MCF 10A (cell line): Measurements from ENCODE around the gene FAF2. TPM values are rescaled to one million over a fixed set of nuclear protein-coding genes. Genes with fewer than 3 reads are reported as not detected.
"Not testable (repeated sequence)": the region's sequence is repeated elsewhere in the genome, so short reads cannot be mapped to it uniquely, and the experiment has no call there.

Source experiments
- BruUV-seq: library from RNA; stranded (reverse); fragments of 400-500 nt; replicated peaks from 2 replicates; lab custom pipeline; 2021; lab: Mats Ljungman, UMichigan
- CTCF ChIA-PET: fragments of 300-600 bp; sonication (Branson Sonifier 250); formaldehyde crosslinking; extraction: SDS; loops from one replicate; lab custom pipeline; 2021; ENCODE audit warnings: antibody characterized with exemption, inconsistent platforms; lab: Yijun Ruan, JAX
- POLR2A ChIA-PET: fragments of 300-600, 350-650 bp; sonication (Branson Sonifier 250); formaldehyde crosslinking; extraction: SDS; loops from one replicate; lab custom pipeline; 2020; ENCODE audit warnings: antibody characterized with exemption, inconsistent platforms; lab: Yijun Ruan, JAX
- DNase-seq: peaks from one replicate; pipeline ENCODE4 v3.0.0-alpha.2; 2018; ENCODE audit not compliant: unreplicated experiment
- H3K27ac Mint-ChIP-seq: one replicate; pipeline ENCODE4 v1.8.0; 2022; ENCODE audit warnings: mild to moderate bottlenecking, low read depth, mixed read lengths; ENCODE audit not compliant: unreplicated experiment
- H3K27me3 Mint-ChIP-seq: one replicate; pipeline ENCODE4 v1.8.0; 2022; ENCODE audit warnings: mixed read lengths; ENCODE audit not compliant: insufficient read depth, unreplicated experiment
- H3K36me3 Mint-ChIP-seq: one replicate; pipeline ENCODE4 v1.8.0; 2022; ENCODE audit warnings: mild to moderate bottlenecking, moderate library complexity, mixed read lengths; ENCODE audit not compliant: insufficient read depth, unreplicated experiment
- H3K4me1 Mint-ChIP-seq: one replicate; pipeline ENCODE4 v1.8.0; 2022; ENCODE audit warnings: mixed read lengths; ENCODE audit not compliant: insufficient read depth, unreplicated experiment
- H3K4me3 Mint-ChIP-seq: one replicate; pipeline ENCODE4 v1.8.0; 2022; ENCODE audit warnings: mild to moderate bottlenecking, moderate library complexity, mixed read lengths; ENCODE audit not compliant: unreplicated experiment
- H3K9me3 Mint-ChIP-seq: one replicate; pipeline ENCODE4 v1.8.0; 2022; ENCODE audit warnings: mixed read lengths; ENCODE audit not compliant: unreplicated experiment
- intact Hi-C: fragments of 100-400 bp; cut with micrococcal nuclease; formaldehyde crosslinking; loops from 2 replicates; pipeline ENCODE4 v1.14.1; 2022
- total RNA-seq: library from RNA; stranded (reverse); gene quantifications from 2 replicates; pipeline ENCODE4 v1.2.3, GENCODE V29; 2022
- TF ChIP-seq, protein P1 (sequence below): fragments of 200-600 bp; IDR thresholded peaks from one replicate; pipeline ENCODE4 v1.8.0; 2022; ENCODE audit warnings: antibody characterized with exemption, mild to moderate bottlenecking; ENCODE audit not compliant: unreplicated experiment

The FAF2 gene
- total RNA-seq, 1 experiment from 2014 or later: 78.3 TPM

DNA sequence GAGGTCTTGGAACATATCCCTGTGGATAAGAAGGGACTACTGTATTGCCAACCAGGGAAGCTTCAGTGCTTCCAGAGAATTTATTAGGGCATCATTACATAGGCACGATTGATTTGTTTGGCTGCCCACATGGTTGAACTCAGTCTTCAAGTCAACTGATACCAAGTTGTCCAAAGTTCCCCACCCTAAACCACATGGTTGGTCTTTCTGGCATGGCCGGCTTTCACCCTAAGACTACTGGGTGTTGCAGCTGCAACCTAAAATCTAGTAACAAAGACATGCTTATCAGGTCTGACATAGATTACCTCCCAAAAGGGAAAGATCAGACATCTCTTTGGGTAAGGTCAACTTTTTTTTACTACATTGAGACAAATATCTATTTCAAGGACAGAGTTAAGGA is 37.0 kb downstream of the FAF2 start:
- ChIA-PET CTCF (interaction anchor here (1.1 kb wide), 2 partner anchors 11 to 37 kb away, joined by 3 to 6 read pairs; partner anchors contain the start of gene FAF2), POLR2A (interaction anchor here (0.6 to 1.1 kb wide), 3 partner anchors 16 to 436 kb away, joined by 3 to 4 read pairs (median 3); no protein-coding TSS in a partner anchor)
- no peaks in the 10 kb centered on the region for H3K9me3 Mint-ChIP-seq
- H3K36me3 Mint-ChIP-seq: peaks cover 89% of the 10 kb centered on the region
- DNase-seq: no peak
- BruUV-seq: no TSS peak
- H3K4me3 Mint-ChIP-seq: no peak overlapping the region
- intact Hi-C loops: no loop called here
- TF ChIP-seq, protein P1, sequence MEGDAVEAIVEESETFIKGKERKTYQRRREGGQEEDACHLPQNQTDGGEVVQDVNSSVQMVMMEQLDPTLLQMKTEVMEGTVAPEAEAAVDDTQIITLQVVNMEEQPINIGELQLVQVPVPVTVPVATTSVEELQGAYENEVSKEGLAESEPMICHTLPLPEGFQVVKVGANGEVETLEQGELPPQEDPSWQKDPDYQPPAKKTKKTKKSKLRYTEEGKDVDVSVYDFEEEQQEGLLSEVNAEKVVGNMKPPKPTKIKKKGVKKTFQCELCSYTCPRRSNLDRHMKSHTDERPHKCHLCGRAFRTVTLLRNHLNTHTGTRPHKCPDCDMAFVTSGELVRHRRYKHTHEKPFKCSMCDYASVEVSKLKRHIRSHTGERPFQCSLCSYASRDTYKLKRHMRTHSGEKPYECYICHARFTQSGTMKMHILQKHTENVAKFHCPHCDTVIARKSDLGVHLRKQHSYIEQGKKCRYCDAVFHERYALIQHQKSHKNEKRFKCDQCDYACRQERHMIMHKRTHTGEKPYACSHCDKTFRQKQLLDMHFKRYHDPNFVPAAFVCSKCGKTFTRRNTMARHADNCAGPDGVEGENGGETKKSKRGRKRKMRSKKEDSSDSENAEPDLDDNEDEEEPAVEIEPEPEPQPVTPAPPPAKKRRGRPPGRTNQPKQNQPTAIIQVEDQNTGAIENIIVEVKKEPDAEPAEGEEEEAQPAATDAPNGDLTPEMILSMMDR: no peak
- peaks cover 8% of the 10 kb centered on the region for H3K4me1 Mint-ChIP-seq
- no peak overlapping the region for H3K27ac Mint-ChIP-seq
- H3K27me3 Mint-ChIP-seq: no peaks in the 10 kb centered on the region

DNA sequence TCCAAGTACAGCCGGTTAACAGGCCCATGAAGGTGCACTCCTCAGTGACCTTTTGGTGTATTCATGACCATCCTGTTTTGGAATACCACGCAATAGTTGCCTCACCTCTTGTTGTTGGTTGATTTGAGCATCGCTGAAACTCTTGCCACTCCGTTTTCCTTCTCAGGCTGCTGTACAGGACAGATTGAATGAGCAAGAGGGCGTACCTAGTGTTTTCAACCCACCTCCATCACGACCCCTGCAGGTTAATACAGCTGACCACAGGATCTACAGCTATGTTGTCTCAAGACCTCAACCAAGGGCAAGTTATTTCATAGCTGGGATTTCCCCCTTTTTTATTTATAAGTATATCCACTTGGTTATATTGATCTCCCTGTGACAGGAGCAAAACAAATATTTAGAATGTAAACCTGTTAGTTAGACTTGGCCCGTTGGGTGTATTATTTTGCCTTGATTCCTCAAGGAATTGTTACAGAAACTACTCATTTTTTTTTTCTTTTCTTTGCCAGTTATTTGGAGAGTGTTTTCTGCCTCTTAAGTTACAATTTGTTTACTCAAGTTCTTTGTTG is 38.1 kb downstream of the FAF2 start:
- DNase-seq: no peak
- TF ChIP-seq, protein P1: no peak
- ChIA-PET CTCF (interaction anchor here (0.6 to 1.2 kb wide), 2 partner anchors 11 to 67 kb away, joined by 3 to 4 read pairs; no protein-coding TSS in a partner anchor), POLR2A (interaction anchor here (0.7 to 1.9 kb wide), 4 partner anchors 12 to 75 kb away, joined by 3 to 7 read pairs (median 4); no protein-coding TSS in a partner anchor)
- H3K36me3 Mint-ChIP-seq: peaks cover 92% of the 10 kb centered on the region
- no peaks in the 10 kb centered on the region for H3K27me3 Mint-ChIP-seq
- intact Hi-C loops: no loop called here
- BruUV-seq: no TSS peak
- H3K4me3 Mint-ChIP-seq: no peak overlapping the region
- peak overlapping the region; percentile 37 for H3K27ac Mint-ChIP-seq
- H3K9me3 Mint-ChIP-seq: no peaks in the 10 kb centered on the region
- H3K4me1 Mint-ChIP-seq: peaks cover 11% of the 10 kb centered on the region

DNA sequence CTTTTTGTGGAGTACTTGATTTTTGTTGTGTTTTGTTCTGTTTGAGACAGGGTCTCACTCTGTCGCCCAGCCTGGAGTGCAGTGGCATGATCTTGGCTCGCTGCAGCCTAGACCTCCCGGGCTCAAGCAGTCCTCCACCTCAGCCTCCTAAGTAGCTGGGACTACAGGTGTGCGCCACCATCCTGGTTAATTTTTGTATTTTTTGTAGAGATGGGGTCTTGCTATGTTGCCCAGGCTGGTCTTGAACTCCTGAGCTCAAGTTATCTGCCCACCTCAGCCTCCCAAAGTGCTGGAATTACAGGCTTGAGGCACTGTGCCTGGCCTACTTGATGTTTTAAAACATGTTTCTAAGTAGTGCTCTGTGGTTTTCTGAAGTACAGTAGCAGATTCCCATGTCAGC is 39.0 kb downstream of the FAF2 start:
- BruUV-seq, H3K9me3 Mint-ChIP-seq, H3K4me3 Mint-ChIP-seq, H3K27ac Mint-ChIP-seq, H3K27me3 Mint-ChIP-seq, intact Hi-C loops, DNase-seq: not testable (repeated sequence)
- Mint-ChIP-seq H3K36me3 (peaks cover 92% of the 10 kb centered on the region), H3K4me1 (peaks cover 18% of the 10 kb centered on the region)
- ChIA-PET CTCF (interaction anchor here (0.6 to 1.2 kb wide), 5 partner anchors 10 to 175 kb away, joined by 3 to 4 read pairs (median 4); partner anchors contain the start of gene CLTB), POLR2A (interaction anchor here (1.3 to 1.9 kb wide), 3 partner anchors 13 to 50 kb away, joined by 3 to 7 read pairs (median 6); partner anchors contain the start of gene RNF44)

DNA sequence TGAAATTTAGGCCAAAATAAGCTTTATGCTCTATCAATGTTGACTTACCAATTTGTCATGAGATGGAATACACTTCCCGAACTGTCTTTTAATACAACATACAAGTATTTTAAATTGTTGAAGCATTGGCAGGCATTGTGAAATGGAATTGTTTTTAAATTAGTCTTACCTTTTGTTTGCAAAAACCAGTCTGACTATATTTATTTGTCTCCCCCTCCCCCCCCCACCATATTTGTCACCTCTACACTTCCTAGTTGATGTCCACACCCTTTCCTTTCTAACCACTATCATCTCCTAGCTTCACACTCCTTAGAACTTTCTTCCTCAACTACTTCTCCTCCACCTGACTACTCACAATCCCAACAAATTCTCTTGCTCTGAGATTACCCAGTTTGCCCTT is 40.9 kb downstream of the FAF2 start:
- Mint-ChIP-seq H3K9me3 (no peaks in the 10 kb centered on the region), H3K4me3 (no peak overlapping the region), H3K27me3 (no peaks in the 10 kb centered on the region), H3K27ac (no peak overlapping the region), H3K36me3 (peaks cover 95% of the 10 kb centered on the region), H3K4me1 (peaks cover 30% of the 10 kb centered on the region)
- ChIA-PET POLR2A (interaction anchor here (0.7 to 3.3 kb wide), 7 partner anchors 10 to 46 kb away, joined by 3 to 16 read pairs (median 3); no protein-coding TSS in a partner anchor), CTCF (interaction anchor here (0.6 to 1.5 kb wide), 7 partner anchors 20 to 90 kb away, joined by 3 to 4 read pairs (median 3); no protein-coding TSS in a partner anchor)
- TF ChIP-seq, protein P1: no peak
- DNase-seq: no peak
- BruUV-seq: no TSS peak
- intact Hi-C loops: no loop called here
